Measurements from ENCODE around the gene SIAH2. TPM values are rescaled to one million over a fixed set of nuclear protein-coding genes. Genes with fewer than 3 reads are reported as not detected.
A peak's percentile ranks its signal among the peaks of the same experiment; 100 is the strongest.

The SIAH2 gene
- total RNA-seq, 2 experiments from 2014 or later = 22.2 to 29.1 TPM

DNA sequence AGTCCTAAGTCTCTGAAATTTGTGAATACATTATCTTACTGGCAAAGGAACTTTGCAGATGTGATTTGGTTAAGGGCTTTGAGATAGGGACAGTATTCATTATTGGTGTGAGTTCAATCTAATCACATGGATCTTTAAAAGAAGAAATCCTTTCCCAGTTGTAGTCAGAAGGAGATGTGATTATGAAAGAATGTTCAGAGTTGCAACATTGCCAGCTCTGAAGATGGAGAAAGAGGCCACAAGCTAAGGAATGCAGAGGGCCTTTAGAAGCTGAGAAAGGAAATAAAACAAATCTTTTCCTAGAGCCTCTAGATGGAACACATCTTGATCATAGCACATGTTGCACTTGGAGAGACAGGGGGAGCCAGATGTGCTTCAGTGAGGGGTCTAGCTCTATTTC is 27.7 kb upstream of the SIAH2 start:
- BruUV-seq (replicated peaks) = no TSS peak
- intact Hi-C loops (cut with micrococcal nuclease; ENCODE audit: unreplicated experiment) = no loop called here
- CTCF ChIA-PET (ENCODE audit: unreplicated experiment) = interaction anchor here (0.7 to 1.2 kb wide), 2 partner anchors 14 to 1542 kb away, joined by 3 read pairs; no protein-coding TSS in a partner anchor

DNA sequence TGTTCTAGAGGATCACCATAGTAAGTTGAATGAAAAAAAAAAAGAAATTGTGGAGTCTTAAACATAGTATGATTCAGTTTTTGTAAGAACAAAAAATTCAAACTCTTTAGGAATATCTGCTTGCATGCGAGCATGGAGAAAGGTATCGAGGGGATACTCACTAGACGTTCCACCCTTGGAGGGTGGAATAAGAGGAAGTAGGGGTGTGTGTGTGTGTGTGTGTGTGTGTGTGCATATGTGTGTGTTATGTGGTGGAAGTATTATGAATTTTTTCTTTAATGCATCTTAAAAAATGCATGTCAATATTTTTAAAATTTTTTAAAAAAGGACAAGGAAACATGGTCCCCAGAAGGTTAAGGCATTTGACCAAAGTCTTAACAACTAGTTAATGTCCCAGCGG is 26.5 kb upstream of the SIAH2 start:
- ChIA-PET POLR2A (interaction anchor here (0.5 to 1.4 kb wide), 4 partner anchors 42 to 306 kb away, joined by 3 to 4 read pairs (median 4); no protein-coding TSS in a partner anchor), CTCF (ENCODE audit: unreplicated experiment) (no interaction called here)
- intact Hi-C loops (cut with micrococcal nuclease; ENCODE audit: unreplicated experiment) = no loop called here
- Histone ChIP-seq H3K79me2 (ENCODE audit: insufficient read depth, low read depth, low read length) (no peaks in the 10 kb centered on the region), H3K4me3 (ENCODE audit: low read depth, low read length, poor library complexity, severe bottlenecking) (no peak overlapping the region), H3K4me2 (ENCODE audit: low read length) (no peak overlapping the region), H4K20me1 (ENCODE audit: insufficient read depth, low read length) (0 out of 2 replicates have a peak, but pooled peaks cover 4% of the 10 kb centered on the region), H3K9me2 (ENCODE audit: insufficient read depth, low read length) (no peaks in the 10 kb centered on the region), H3K4me1 (ENCODE audit: insufficient read depth, low read length, poor library complexity, severe bottlenecking) (no peaks in the 10 kb centered on the region), H3K27ac (ENCODE audit: low read depth, low read length, poor library complexity, severe bottlenecking) (no peak overlapping the region), H3K36me3 (ENCODE audit: insufficient read depth, low read length) (no peaks in the 10 kb centered on the region), H2AFZ (ENCODE audit: low read length) (no peak overlapping the region), H3K9me3 (ENCODE audit: low read length) (no peaks in the 10 kb centered on the region)
- TF ChIP-seq, protein P1, sequence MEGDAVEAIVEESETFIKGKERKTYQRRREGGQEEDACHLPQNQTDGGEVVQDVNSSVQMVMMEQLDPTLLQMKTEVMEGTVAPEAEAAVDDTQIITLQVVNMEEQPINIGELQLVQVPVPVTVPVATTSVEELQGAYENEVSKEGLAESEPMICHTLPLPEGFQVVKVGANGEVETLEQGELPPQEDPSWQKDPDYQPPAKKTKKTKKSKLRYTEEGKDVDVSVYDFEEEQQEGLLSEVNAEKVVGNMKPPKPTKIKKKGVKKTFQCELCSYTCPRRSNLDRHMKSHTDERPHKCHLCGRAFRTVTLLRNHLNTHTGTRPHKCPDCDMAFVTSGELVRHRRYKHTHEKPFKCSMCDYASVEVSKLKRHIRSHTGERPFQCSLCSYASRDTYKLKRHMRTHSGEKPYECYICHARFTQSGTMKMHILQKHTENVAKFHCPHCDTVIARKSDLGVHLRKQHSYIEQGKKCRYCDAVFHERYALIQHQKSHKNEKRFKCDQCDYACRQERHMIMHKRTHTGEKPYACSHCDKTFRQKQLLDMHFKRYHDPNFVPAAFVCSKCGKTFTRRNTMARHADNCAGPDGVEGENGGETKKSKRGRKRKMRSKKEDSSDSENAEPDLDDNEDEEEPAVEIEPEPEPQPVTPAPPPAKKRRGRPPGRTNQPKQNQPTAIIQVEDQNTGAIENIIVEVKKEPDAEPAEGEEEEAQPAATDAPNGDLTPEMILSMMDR (conservative IDR thresholded peaks at IDR 0.05; ENCODE audit: low read length) = no peak
- no peak for TF ChIP-seq EZH2phosphoT487 (IDR thresholded peaks at IDR 0.05; ENCODE audit: borderline replicate concordance, low read depth, low read length)
- no peak for DNase-seq (ENCODE audit: low spot score)
- BruUV-seq (replicated peaks) = no TSS peak

More for the DNA sequence above, 27.7 kb upstream of the SIAH2 start:
- no peaks in the 10 kb centered on the region for H3K79me2 ChIP-seq (ENCODE audit: insufficient read depth, low read depth, low read length)
- H3K4me1 ChIP-seq (ENCODE audit: insufficient read depth, low read length, poor library complexity, severe bottlenecking) = no peaks in the 10 kb centered on the region
- no peaks in the 10 kb centered on the region for H3K9me2 ChIP-seq (ENCODE audit: insufficient read depth, low read length)
- POLR2A ChIA-PET = interaction anchor here (0.9 to 1.4 kb wide), 4 partner anchors 9 to 67 kb away, joined by 3 to 4 read pairs (median 4); no protein-coding TSS in a partner anchor
- no peak overlapping the region for H3K4me2 ChIP-seq (ENCODE audit: low read length)
- 0 out of 2 replicates have a peak, but pooled peaks cover 4% of the 10 kb centered on the region for H4K20me1 ChIP-seq (ENCODE audit: insufficient read depth, low read length)
- H3K27ac ChIP-seq (ENCODE audit: low read depth, low read length, poor library complexity, severe bottlenecking) = no peak overlapping the region
- TF ChIP-seq, protein P1 (conservative IDR thresholded peaks at IDR 0.05; ENCODE audit: low read length) = no peak
- no peak for TF ChIP-seq EZH2phosphoT487 (IDR thresholded peaks at IDR 0.05; ENCODE audit: borderline replicate concordance, low read depth, low read length)
- no peak for DNase-seq (ENCODE audit: low spot score)
- H2AFZ ChIP-seq (ENCODE audit: low read length) = no peak overlapping the region
- H3K9me3 ChIP-seq (ENCODE audit: low read length) = no peaks in the 10 kb centered on the region
- no peak overlapping the region for H3K4me3 ChIP-seq (ENCODE audit: low read depth, low read length, poor library complexity, severe bottlenecking)
- no peaks in the 10 kb centered on the region for H3K36me3 ChIP-seq (ENCODE audit: insufficient read depth, low read length)

DNA sequence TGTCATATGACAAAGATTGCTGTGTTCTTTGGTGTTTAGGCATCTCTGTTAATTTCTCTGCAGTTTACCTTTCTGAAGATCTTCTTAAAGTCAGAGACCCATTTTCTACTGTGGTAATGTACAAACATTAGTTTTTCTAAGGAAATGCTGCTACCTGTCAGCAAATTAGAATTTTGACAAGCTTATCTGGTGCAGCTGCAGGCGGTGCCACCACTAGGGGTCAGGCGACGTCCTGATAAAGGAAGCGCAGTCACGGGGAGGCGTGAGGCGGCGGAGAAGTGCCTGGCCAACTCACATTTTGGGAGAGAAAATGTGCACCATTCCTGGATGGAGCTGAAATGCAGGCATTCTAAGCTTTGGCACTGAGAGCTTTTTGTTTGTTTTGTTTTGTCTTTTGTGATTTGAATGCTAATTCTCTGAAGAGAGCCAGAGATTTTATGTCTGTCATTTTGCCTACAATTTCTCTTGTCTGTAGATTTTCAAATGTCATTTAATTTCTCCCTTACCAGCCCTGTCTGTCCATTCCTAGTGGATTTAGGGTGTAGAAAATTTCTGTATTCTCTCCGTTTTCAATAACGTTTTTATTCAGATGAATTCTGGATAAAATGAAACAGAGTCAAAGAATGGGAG is 24.9 kb upstream of the SIAH2 start:
- Histone ChIP-seq H3K27ac (ENCODE audit: low read depth, low read length, poor library complexity, severe bottlenecking) (no peak overlapping the region), H3K4me2 (ENCODE audit: low read length) (no peak overlapping the region), H3K9me3 (ENCODE audit: low read length) (no peaks in the 10 kb centered on the region), H3K36me3 (ENCODE audit: insufficient read depth, low read length) (no peaks in the 10 kb centered on the region), H2AFZ (ENCODE audit: low read length) (0 out of 2 replicates have a peak overlapping the region, but pooled peaks have one; percentile 53), H3K79me2 (ENCODE audit: insufficient read depth, low read depth, low read length) (no peaks in the 10 kb centered on the region), H4K20me1 (ENCODE audit: insufficient read depth, low read length) (0 out of 2 replicates have a peak, but pooled peaks cover 4% of the 10 kb centered on the region), H3K4me1 (ENCODE audit: insufficient read depth, low read length, poor library complexity, severe bottlenecking) (no peaks in the 10 kb centered on the region), H3K4me3 (ENCODE audit: low read depth, low read length, poor library complexity, severe bottlenecking) (no peak overlapping the region), H3K9me2 (ENCODE audit: insufficient read depth, low read length) (no peaks in the 10 kb centered on the region)
- intact Hi-C loops (cut with micrococcal nuclease; ENCODE audit: unreplicated experiment) = loop anchor here (2.0 kb wide), 3 partner anchors 67 to 357 kb away; no protein-coding TSS in a partner anchor
- POLR2A ChIA-PET = interaction anchor here (0.6 to 1.5 kb wide), 4 partner anchors 11 to 153 kb away, joined by 3 to 4 read pairs (median 4); no protein-coding TSS in a partner anchor
- TF ChIP-seq EZH2phosphoT487 (IDR thresholded peaks at IDR 0.05; ENCODE audit: borderline replicate concordance, low read depth, low read length) = no peak
- TF ChIP-seq, protein P1 (conservative IDR thresholded peaks at IDR 0.05; ENCODE audit: low read length) = peak; percentile 98
- CTCF ChIA-PET (ENCODE audit: unreplicated experiment) = interaction anchor here (1.1 kb wide), 1 partner anchor 9 kb away, joined by 4 read pairs; no protein-coding TSS in a partner anchor
- peak; percentile 76 for DNase-seq (ENCODE audit: low spot score)
- BruUV-seq (replicated peaks) = no TSS peak

Data from OCI-LY7 (cell line).